ENCODE results near the gene ONECUT2.
"Not testable (repeated sequence)": the region's sequence is repeated elsewhere in the genome, so short reads cannot be mapped to it uniquely, and the experiment has no call there.

Gene ONECUT2

DNA sequence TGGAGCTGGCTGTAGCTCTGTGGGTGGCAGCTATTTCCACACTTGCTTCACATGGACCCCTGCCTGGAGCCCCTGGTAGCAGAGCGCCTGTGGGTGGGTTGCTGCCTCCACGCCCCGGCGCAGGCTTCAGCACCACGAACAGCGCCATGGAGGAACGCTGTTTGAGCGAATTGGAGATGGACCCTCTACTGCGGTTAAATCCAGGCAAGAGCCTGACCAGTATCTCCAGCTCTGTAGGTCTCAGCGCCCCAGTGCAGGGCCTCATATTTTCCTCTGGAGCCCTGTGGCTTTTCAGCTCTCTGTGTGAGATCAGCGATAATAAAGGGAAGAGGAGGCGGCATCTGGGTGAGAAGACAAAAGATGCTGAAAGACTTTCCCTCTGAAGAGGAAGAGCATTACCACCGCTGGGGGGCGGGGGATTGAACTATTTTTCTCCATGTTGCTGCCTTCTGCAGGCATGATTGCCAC is 12.0 kb downstream of the ONECUT2 start:
- no peak for DNase-seq

DNA sequence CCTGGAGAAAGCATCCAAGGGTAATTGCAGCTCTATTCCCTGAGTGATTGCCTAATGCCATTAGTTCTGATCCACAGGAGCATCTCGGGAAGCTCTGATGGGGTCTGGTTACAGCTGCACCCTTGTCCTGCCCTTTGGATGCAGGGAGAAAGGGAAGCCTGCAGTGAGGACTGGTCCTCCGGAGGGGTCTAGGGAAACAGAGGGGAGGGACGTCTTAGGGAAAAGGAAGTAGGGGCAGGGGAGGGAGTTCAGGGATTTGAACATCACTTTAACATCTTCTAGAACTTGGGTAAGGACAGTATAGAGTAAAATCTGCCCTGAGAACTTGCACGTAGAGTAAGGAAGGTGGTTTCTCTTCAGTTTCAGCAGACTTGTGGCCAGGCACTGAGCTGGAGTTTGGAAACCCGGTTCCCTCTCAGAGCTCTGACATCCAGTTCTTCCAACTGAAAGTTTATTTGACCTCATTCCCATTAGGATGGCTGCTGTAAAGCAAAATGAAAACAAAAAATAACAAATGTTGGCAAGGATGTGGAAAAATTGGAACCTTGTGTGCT is 20.5 kb downstream of the ONECUT2 start:
- no peak for DNase-seq

DNA sequence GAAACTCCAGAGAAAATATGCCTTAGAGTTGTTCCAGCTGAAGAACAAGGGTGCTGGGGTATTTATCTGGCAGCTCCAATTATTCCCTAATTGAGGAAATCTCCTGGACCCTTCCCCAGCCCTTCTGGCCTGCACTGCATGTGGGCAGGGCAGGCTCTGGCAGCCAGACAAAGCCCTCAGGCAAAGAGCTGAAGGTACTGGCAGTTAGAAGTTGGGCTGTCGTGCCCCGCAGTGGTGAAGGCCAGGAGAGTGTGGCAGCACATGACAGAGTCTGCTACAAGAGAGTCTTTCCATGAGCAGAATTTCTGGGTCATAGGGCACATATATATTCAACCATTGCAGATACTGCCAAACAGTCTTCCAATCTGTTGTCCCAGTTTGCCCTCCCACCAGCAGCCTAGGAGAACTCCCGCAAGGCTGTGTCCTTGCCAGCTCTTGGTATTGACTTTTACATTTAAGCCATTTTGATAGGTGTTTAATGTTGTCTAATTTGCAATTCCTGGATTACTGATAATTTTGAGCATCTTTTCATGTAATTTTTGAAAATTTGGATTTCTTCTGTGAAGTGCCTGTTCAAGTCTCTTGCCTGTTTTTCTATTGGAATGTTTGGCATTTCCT is 26.6 kb downstream of the ONECUT2 start:
- DNase-seq = no peak

DNA sequence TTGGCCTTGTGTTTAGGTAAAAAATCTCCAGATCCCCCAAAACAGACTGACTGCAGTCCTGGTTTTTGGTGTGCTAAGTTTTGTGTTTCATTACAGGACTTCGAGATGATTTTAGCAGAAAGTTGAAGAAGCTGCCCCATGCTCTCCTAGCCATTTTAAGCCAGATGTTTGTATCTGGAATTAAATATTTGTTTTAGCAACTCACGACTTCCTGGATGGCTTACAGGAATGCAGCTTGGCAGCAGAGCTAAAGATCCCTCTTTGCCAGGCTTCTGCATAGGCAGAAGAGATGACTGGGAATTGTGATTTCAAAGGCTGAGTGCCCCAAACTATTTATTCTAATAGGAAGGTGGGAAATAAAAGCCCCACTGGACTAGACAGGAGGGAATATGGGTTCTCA is 31.1 kb downstream of the ONECUT2 start:
- peak; percentile 1 for DNase-seq

DNA sequence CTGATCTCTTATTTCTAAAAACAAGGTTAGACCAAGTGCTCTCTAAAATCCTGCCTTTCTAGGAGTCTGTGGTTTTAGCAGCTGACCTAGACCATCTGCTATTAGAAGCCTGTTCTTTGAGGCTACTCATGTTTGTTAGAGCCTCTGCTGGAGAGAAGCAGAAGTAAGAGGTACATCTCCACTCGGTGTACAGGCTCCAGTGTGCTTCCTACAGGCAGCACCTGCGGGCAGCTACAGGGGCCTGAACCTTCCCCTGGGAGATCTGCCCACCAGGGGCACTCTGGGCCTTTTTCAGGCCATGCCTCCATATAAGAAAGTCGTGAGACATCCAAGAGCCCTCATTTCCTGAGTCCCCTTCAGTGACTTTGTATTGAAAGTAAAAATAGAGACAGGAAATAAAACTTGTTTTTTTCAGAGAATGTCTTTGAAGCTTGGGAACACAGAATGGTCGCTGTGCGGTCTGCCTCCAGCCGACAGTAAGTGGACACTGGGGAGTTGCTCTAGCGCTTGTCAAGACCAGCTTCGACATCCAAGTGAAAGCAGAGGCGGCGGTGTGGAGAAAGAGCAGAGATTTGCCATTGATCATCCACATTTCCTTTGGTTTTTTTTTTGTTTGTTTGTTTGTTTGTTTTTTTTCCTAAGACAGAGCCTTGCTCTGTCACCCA is 31.7 kb downstream of the ONECUT2 start:
- peak; percentile 4 for DNase-seq

DNA sequence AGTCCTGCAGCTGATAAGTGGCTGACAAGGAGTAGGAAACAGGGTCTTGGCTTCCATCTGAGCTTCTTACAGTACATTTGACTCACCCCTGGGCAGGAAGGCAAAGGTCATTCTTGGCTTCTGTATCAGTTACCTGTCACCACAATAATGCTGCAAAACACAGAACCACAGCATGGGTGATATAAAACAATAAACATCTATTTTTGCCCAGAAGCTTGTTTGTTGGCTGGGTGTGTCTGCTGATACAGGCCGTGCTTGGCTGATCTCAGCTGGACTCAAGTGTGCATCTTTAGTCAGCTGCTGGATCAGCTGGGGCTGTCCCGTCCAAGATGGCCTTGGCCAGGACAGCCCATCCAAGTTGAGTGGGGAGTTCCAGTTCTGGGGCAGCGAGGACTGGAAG is 34.7 kb downstream of the ONECUT2 start:
- no peak for DNase-seq

DNA sequence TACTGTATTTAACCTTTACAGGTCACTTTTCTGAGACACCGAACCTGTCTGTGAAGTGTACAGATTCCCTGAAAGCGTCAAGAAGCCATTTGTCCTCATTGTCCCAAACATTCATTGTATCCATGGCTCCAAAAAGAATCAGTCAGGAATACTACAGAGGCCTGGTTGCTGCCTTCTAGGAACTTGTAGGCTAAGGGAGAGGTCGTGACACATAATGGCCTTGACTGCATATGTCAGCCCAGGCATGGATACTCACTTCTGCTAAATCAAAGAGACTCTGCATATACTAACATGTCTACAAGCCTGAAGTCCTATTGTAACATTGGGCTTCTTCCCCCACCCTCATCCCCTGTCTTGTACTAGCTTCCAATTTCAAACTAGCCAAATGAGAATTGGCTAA is 40.2 kb downstream of the ONECUT2 start:
- no peak for DNase-seq

DNA sequence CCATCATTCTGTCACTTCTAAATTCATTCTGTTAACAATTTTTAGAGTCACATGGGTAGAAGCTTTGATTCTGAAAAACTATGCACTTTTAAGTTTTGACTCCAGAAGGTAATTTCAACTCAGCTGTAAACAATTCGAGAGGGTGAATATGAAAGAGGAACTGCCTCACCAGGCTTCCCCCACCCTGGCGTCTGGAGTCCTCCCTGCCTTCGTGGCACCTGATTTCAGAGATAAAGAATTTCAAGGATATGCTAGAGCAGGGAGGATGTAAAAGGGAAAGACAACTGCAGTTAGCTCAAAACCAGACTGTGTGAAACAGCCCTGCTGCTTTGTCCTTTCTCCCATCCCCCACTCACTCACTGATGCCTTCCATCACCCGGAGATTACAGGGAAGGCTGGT is 40.7 kb downstream of the ONECUT2 start:
- DNase-seq = no peak

DNA sequence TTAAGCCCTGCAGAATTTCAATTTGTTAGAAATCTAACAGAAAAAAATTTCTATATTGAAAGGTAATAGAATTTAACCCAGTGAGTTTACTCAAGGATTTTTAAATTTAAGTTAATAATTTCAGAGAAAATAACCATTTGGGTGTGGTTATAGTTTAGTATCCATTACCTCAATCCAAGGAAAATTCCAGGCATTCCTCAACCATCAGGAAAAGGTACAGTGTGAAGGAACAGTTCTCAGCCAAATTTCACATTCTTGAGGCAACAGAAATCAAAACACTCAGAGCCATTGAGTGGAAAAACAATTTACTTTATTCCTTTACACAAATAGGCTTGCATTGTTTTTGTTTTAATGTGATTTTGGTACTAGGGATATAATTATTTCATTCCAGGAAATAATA is 45.6 kb downstream of the ONECUT2 start:
- DNase-seq = no peak

DNA sequence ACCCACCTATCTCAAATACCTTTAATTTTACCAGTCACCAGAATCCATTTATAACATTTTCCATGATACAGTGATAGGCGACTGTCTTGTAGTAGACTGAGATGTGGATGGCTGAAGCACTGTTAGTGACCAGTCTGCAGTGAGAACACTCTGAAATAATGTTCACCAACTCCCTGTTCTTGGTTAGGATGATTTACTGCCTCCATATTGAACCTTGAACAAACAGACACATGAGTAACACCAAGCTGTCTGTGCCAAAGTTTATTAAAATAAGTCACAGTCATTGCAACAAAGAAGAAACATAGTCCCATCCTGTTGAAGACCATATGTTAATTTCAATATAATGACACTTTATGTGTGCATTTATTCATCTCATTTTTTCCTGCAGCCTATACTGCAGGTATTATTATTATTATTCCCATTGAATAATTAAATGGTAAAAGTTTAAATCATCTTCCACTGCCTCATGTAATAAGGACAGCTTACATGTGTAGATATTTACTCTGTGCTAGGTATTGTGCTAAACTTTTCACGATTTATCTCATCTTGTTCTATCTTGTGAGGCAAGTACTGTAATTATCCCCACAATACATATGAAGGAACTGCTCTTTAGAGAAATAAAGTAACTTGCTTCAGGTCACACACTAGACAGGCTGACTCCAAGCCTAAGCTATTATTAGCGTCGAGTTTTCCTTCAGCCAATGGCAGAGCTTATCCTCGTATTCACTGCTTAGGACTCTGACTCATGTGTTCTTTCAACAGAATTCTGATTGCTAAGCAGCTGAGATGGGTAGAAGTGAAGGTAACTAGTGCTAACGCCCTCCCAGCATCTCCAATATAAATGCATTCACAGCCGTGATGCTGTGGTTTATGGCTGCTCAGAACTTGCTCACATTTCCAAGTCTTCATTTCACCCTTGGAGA is 62.5 kb downstream of the ONECUT2 start:
- no peak for DNase-seq

DNA sequence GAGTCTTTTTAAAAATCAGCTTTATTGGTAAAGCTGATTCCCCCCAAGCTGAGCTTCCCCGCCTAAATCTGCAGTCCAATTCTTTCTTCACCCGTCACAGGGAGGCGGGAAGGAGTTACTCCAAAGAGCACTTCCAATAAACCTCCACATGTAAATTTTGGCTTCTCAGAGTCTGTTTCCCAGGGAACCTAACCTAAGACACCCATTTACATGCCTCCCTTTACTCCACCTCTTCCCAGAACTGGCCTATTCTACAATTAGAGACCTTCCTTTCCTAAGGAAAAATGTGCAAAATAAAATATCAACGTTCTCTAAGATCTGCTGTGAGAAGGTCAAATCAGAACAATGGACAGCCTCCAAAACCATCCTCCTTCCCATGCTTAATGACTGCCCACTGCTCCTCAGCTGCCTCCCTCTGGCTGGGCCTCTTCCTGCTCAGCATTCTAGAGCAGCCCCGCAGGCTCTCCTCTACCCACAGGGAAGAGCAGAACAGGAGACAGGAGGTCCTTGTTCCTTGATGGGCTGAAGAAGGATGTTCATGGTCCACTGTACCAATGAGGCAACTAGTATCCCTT is 63.6 kb downstream of the ONECUT2 start:
- no peak for DNase-seq

DNA sequence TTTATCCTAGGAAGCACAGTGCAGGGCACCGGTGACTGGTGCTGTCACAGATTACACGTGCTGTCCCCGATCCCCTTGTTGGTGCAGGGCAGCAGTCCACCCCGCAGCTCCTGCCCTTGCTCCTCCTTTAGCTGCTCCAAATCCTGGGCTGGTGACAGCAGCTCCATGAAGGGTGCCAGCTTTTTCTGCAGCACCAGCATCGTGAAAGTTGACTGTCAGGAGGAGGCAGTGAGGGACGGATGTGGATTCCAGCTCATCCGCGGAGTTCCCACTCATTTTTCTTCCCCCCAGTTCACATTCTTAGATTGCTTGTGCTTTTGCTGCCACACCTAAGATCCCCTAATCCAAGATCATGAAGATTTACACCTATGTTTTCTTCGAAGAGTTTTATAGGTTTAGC is 67.5 kb downstream of the ONECUT2 start:
- DNase-seq = no peak

DNA sequence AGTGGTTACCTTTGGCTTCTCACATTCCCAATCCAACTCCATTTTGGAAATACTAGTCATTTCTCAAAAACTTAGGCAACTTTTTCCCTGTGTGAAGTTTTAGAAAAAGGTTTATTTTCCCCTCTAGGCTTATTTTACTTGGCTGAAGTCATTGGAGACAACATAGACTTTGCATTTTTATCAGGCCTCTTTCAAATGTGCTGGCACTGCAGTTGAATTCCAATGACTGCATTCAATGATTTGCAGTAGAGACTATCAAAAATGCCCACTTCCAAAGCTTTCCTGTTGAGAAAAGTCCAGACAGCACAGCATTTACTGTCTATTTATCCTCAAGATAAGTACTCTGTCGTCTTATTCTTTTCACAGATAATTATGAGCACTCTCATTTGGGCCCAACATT is 70.1 kb downstream of the ONECUT2 start:
- DNase-seq = no peak

DNA sequence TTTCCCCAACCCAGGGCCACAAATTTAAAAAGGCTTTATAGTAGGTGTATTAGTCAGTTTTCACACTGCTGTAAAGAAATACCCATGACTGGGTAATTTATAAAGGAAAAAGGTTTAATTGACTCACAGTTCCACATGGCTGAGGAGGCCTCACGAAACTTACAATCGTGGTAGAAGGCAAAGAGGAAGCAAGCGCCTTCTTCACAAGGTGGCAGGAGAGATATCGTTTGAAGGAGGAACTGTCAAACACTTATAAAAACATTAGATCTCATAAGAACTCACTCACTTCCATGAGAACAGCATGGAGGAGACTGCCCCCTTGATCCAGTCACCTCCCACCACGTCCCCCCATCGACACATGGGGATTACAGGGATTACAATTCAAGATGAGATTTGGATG is 80.9 kb downstream of the ONECUT2 start:
- no peak for DNase-seq

DNA sequence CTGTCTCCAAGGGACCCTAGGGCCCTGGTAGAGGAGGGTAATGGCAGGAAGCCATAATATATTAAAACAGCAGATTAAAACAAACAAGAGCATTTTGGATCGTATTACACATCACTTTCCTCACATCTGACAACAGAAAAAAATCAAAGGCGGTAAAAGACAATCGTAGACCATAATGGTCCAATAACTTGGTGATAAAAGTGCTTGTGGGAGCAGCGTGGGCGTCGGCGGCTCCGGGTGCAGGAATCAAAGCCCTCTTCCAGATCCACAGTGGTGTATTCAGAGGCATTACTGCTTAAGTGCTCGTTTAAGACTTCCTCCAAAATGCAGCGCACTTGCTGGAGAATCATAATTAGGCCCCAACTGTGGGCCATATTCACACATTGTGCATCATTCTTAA is 83.4 kb downstream of the ONECUT2 start:
- DNase-seq = no peak

DNA sequence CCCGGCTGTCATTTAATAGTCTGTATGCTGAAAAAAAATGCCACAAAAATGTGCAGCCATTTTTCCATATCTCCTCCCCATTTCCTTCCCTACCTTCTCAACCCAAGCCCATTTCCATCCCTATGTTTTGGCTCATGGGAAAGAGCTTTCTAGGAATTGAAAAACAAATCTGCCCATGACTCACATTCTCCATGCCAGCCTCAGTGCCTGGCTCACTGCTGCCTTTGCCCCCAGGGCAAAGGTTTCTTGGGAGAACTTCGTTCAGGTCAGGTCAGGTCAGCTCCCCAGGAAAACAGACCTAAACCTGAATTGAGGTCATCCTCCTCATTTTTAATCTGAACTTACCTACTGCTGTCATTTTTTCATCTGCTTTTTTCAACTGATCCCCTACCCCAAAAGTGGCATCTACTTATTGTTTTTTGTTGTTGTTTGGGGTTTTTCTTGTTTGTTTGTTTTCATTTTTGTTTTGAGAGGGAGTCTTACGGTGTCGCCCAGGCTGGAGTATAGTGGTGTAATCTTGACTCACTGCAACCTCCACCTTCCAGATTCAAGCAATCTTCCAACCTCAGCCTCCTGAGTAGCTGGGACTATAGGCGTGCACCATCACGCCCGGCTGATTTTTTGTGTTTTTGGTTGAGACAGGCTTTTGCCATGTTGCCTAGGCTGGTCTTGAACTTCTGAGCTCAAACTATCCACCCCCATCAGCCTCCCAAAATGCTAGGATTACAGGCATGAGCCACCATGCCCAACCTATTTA is 84.7 kb downstream of the ONECUT2 start:
- no peak for DNase-seq

DNA sequence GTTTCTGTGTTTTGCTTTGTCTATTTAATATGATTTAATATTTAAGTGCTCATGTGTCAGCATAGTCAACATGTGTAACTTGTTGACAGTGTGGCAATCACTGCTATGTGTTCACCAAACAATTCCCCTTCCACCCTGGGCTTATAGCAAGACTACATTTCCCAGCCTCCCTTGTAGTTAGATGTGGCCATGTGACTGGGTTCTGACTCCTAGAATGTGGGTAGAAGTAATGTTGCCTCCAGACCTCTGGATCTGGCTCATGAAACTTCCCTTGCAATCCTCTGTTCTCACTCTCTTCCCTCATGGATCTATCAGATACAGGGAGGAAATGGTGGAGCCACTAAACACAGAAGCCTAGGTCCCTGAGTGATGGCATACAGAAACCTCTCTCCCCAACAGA is 87.2 kb downstream of the ONECUT2 start:
- not testable (repeated sequence) for DNase-seq

DNA sequence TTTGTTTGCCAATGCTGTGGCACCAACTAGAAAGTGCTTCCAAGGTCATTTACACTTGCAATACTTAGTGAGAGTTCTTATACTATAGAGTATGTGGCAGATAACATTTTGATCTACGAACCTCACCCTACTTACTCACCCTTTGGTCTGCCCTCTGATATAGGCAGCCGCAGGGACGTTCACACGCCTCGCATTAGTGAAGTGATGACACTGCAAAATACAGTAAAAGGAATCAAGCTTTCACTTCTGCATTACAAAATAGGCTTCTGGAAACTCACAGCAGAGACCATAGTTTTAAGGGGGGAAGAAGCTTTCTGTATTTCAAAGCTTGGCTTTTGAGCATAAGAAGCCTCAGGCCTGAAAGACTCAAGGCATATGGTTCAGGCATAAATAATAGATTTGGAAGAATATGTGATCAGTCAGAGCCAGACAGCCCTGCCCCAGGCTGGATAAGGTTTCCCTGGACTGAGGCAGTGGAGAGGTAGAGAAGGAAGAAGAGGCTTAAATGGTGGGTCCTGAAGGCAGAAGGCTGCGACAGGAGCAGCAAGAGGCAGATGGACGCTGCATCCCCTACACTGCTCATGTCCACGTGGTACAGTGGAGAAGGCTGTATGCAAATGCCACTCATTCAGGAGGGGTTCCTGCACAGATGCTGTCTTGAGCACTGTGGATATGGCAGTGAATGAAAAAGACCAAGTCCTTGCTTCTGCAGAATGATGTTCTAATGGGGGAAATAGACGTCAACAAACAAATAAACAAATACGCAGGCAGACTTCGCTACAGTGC is 88.2 kb downstream of the ONECUT2 start:
- DNase-seq = peak; percentile 48

DNA sequence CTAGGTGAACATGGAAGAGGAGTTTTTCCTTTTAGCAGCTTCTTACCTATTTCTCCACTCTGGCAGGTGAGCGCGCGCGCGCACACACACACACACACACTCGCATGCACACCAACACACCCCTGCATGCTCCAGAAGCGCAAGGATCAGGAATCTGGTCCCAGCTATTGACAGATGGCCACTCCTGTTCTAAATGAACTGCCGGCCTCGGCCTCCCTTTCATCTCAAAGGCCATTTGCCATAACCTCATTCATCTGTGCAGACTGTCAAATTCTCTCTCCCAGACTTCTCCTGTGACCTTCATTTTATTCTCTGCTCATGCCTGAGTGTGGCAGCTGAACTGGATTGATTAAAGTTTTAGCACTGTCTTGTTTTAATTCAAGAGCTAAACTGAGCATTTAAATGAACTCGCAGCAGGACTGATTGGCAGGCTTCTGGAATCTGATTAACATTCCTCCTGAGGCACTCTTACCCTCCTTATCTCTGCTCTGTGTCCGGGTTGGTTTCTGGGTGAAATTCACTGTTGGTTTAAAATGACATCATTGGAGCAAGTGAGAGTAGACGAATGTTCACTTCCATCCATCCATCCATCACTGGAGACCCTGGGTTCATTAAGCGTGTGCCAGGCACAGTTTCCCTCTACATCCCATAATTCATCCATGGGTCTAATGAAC is 92.5 kb downstream of the ONECUT2 start:
- DNase-seq = no peak

DNA sequence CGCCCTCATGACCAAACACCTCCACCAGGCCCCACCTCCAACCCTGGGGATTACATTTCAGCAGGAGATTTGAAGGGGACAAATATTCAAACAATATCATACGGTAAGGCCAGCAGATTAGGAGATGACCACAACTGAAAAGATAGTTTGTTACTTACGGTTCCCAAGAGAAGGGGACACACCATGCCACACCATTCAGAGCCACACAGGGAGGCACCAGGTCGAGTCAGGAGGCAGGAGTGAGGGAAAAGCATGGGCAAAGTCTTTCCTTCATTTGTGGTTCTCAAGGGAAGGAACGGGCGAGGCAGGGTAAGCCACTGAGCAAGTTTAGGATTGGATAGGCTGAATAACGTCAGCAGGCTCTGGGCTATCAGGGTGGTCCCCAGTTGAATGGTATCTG is 94.0 kb downstream of the ONECUT2 start:
- no peak for DNase-seq

Data from SHP77 treated with DMSO at 0.1 percent for 48 hours (cell line).